Endodermal cell (in vitro differentiated cells): Measurements from ENCODE around the gene CERKL. TPM values are rescaled to one million over a fixed set of nuclear protein-coding genes. Genes with fewer than 3 reads are reported as not detected.

Source experiments
- DNase-seq: peaks from one replicate; pipeline ENCODE4 v3.0.0-alpha.2; 2017
- H3K27ac ChIP-seq: 2 replicates; pipeline ENCODE4 v1.5.1; 2013; ENCODE audit warnings: mild to moderate bottlenecking, low read depth, low read length, moderate library complexity
- H3K27me3 ChIP-seq: 2 replicates; pipeline ENCODE4 v1.6.1; 2013; ENCODE audit warnings: mild to moderate bottlenecking, low read length, moderate library complexity; ENCODE audit not compliant: insufficient read depth, control insufficient read depth, poor library complexity, severe bottlenecking
- H3K36me3 ChIP-seq: 2 replicates; pipeline ENCODE4 v1.7.0; 2013; ENCODE audit warnings: mild to moderate bottlenecking, low read length, moderate library complexity; ENCODE audit not compliant: control insufficient read depth, insufficient read depth
- H3K4me1 ChIP-seq: one replicate; pipeline ENCODE4 v1.7.0; 2013; ENCODE audit warnings: low read length; ENCODE audit not compliant: control insufficient read depth, insufficient read depth
- H3K4me3 ChIP-seq: 2 replicates; pipeline ENCODE4 v1.5.1; 2013; ENCODE audit warnings: mild to moderate bottlenecking, low read length, moderate library complexity
- H3K9ac ChIP-seq: 2 replicates; pipeline ENCODE4 v1.6.1; 2013; ENCODE audit warnings: mild to moderate bottlenecking, low read length, moderate library complexity; ENCODE audit not compliant: poor library complexity, severe bottlenecking; ENCODE audit errors: extremely low read depth
- H3K9me3 ChIP-seq: 2 replicates; pipeline ENCODE4 v1.6.1; 2013; ENCODE audit warnings: mild to moderate bottlenecking, low read length, moderate library complexity; ENCODE audit not compliant: control insufficient read depth
- H3K27ac Mint-ChIP-seq: 2 replicates; pipeline ENCODE4 v1.8.0; 2020; ENCODE audit warnings: mixed read lengths
- H3K27me3 Mint-ChIP-seq: 2 replicates; pipeline ENCODE4 v1.8.0; 2021; ENCODE audit warnings: mild to moderate bottlenecking, mixed read lengths; ENCODE audit not compliant: insufficient read depth
- H3K36me3 Mint-ChIP-seq: 2 replicates; pipeline ENCODE4 v1.8.0; 2020; ENCODE audit warnings: low read depth, mixed read lengths
- H3K4me1 Mint-ChIP-seq: 2 replicates; pipeline ENCODE4 v1.8.0; 2020; ENCODE audit warnings: mixed read lengths
- H3K4me3 Mint-ChIP-seq: 2 replicates; pipeline ENCODE4 v1.8.0; 2020; ENCODE audit warnings: mild to moderate bottlenecking, moderate library complexity, mixed read lengths
- H3K9me3 Mint-ChIP-seq: 2 replicates; pipeline ENCODE4 v1.8.0; 2020; ENCODE audit warnings: mild to moderate bottlenecking, mixed read lengths
- CTCF ChIP-seq: fragments of 200-600 bp; sonication (generic); conservative IDR thresholded peaks from 2 replicates; pipeline ENCODE4 v1.5.0; 2021; ENCODE audit warnings: antibody characterized with exemption, mild to moderate bottlenecking
- WGBS, 2 experiments: methylation state at CpG; one replicate each; pipeline versions ENCODE4 v1.1.5 to v1.1.7; 2013; ENCODE audit warnings: missing lambda C conversion rate in 2 of 2, mixed read lengths in 1 of 2; ENCODE audit not compliant: insufficient coverage in 1 of 2, insufficient read length in 1 of 2; 5-methylcytosine and 5-hydroxymethylcytosine counted together
- total RNA-seq, 2 donors: library from RNA; stranded (reverse); fragmentation: NEBNext Ultra II Directional in 1 of 2; extraction: Animal tissue kit (Norgen Biotek cat#: 25700) in 1 of 2; gene quantifications; 2 replicates in 1 of 2; 3 replicates in 1 of 2; pipeline ENCODE4 v1.2.1, GENCODE V29; 2021

The CERKL gene
- total RNA-seq, 2 donors from 2014 or later: 0.20 to 0.31 TPM

- peaks cover 45% of the 10 kb centered on the region for H3K27me3 Mint-ChIP-seq
- Histone ChIP-seq H3K36me3 (no peaks in the 10 kb centered on the region), H3K4me3 (no peak overlapping the region), H3K27me3 (peaks cover 65% of the 10 kb centered on the region), H3K9ac (no peak overlapping the region), H3K4me1 (no peaks in the 10 kb centered on the region), H3K9me3 (no peaks in the 10 kb centered on the region), H3K27ac (no peak overlapping the region)
- no peak overlapping the region for H3K27ac Mint-ChIP-seq
- H3K4me1 Mint-ChIP-seq: peaks cover 3% of the 10 kb centered on the region
- no peaks in the 10 kb centered on the region for H3K36me3 Mint-ChIP-seq
- 58 to 71% methylated on average over 2 of the region's 2 CpGs for WGBS, 2 experiments
- H3K4me3 Mint-ChIP-seq: no peak overlapping the region
- no peaks in the 10 kb centered on the region for H3K9me3 Mint-ChIP-seq
- peak; percentile 70 for DNase-seq
- TF ChIP-seq CTCF: peak; percentile 81
Observed at GRCh38 chr2:181581534-181581933, 75.4 kb downstream of the CERKL start.

- Mint-ChIP-seq H3K9me3 (no peaks in the 10 kb centered on the region), H3K4me1 (peaks cover 5% of the 10 kb centered on the region)
Observed at GRCh38 chr2:181578829-181579228, 78.1 kb downstream of the CERKL start.

GRCh38 chr2:181576431-181576830 lies 80.5 kb downstream of the CERKL start:
- Mint-ChIP-seq H3K9me3 (no peaks in the 10 kb centered on the region), H3K27ac (no peak overlapping the region), H3K27me3 (peaks cover 36% of the 10 kb centered on the region), H3K4me3 (no peak overlapping the region), H3K4me1 (peaks cover 5% of the 10 kb centered on the region), H3K36me3 (no peaks in the 10 kb centered on the region)
- Histone ChIP-seq H3K9me3 (no peaks in the 10 kb centered on the region), H3K27ac (no peak overlapping the region), H3K9ac (no peak overlapping the region), H3K36me3 (no peaks in the 10 kb centered on the region), H3K4me3 (no peak overlapping the region), H3K4me1 (no peaks in the 10 kb centered on the region), H3K27me3 (peaks cover 80% of the 10 kb centered on the region)
- 94 to 96% methylated on average over 5 of the region's 5 CpGs for WGBS, 2 experiments
- no peak for TF ChIP-seq CTCF
- DNase-seq: no peak

More at GRCh38 chr2:181578829-181579228, 78.1 kb downstream of the CERKL start:
- H3K9ac ChIP-seq: no peak overlapping the region
- H3K9me3 ChIP-seq: no peaks in the 10 kb centered on the region
- no peak overlapping the region for H3K27ac Mint-ChIP-seq
- H3K27me3 ChIP-seq: peaks cover 70% of the 10 kb centered on the region
- no peaks in the 10 kb centered on the region for H3K36me3 Mint-ChIP-seq
- WGBS, 2 experiments: 76 to 100% methylated on average over 1 to 3 of the region's 3 CpGs
- no peak overlapping the region for H3K27ac ChIP-seq
- no peaks in the 10 kb centered on the region for H3K36me3 ChIP-seq
- H3K4me3 ChIP-seq: no peak overlapping the region
- no peaks in the 10 kb centered on the region for H3K4me1 ChIP-seq
- DNase-seq: no peak
- H3K27me3 Mint-ChIP-seq: peaks cover 29% of the 10 kb centered on the region
- TF ChIP-seq CTCF: no peak
- no peak overlapping the region for H3K4me3 Mint-ChIP-seq
